NB4 (cell line): ENCODE results near the gene AACS.
"Not testable (repeated sequence)": the region's sequence is repeated elsewhere in the genome, so short reads cannot be mapped to it uniquely, and the experiment has no call there.

ENCODE experiments used
- DNase-seq: peaks from one replicate; pipeline ENCODE4 v3.0.0; 2010; ENCODE audit warnings: low read depth
- H3K4me3 ChIP-seq: one replicate; pipeline ENCODE4 v1.5.1; 2011; ENCODE audit warnings: mild to moderate bottlenecking, low read depth, low read length, moderate library complexity
- CTCF ChIP-seq: IDR thresholded peaks from one replicate; pipeline ENCODE4 v1.5.1; 2012; ENCODE audit warnings: low read depth, low read length
- MAX ChIP-seq: IDR thresholded peaks from 2 replicates; pipeline ENCODE4 v1.6.1; 2011; ENCODE audit warnings: low read depth, low read length
- MYC ChIP-seq: IDR thresholded peaks from 2 replicates; pipeline ENCODE4 v1.6.1; 2011; ENCODE audit warnings: low read depth, low read length
- POLR2A ChIP-seq: IDR thresholded peaks from 2 replicates; pipeline ENCODE4 v1.6.1; 2011; ENCODE audit warnings: mild to moderate bottlenecking; ENCODE audit not compliant: insufficient read length; ENCODE audit errors: extremely low read depth

The AACS gene

GRCh38 chr12:125029761-125030358 lies 35.4 kb upstream of the AACS start:
- DNase-seq, result no peak
- TF ChIP-seq MAX (no peak), CTCF (no peak), POLR2A (no peak), MYC (no peak)
- no peak overlapping the region for H3K4me3 ChIP-seq

- DNase-seq, H3K4me3 ChIP-seq: not testable (repeated sequence)
Observed at GRCh38 chr12:125031471-125031870, 33.8 kb upstream of the AACS start.

GRCh38 chr12:125032466-125033152 lies 32.6 kb upstream of the AACS start:
- DNase-seq, result no peak
- TF ChIP-seq MYC (no peak), MAX (no peak), POLR2A (no peak), CTCF (no peak)
- H3K4me3 ChIP-seq, result no peak overlapping the region

- H3K4me3 ChIP-seq, result no peak overlapping the region
- no peak for DNase-seq
- TF ChIP-seq MYC (no peak), POLR2A (no peak), MAX (no peak)
Observed at GRCh38 chr12:125033288-125033687, 31.9 kb upstream of the AACS start.

- peak; percentile 15 for TF ChIP-seq CTCF
- TF ChIP-seq MYC, result no peak
- no peak for TF ChIP-seq POLR2A
- DNase-seq, result no peak
- H3K4me3 ChIP-seq, result no peak overlapping the region
Observed at GRCh38 chr12:125038976-125039625, 26.1 kb upstream of the AACS start.

GRCh38 chr12:125049093-125049458 lies 16.2 kb upstream of the AACS start:
- no peak overlapping the region for H3K4me3 ChIP-seq
- TF ChIP-seq CTCF, result no peak
- no peak for TF ChIP-seq MYC
- no peak for DNase-seq

GRCh38 chr12:125050446-125050845 lies 14.8 kb upstream of the AACS start:
- DNase-seq, result no peak
- no peak overlapping the region for H3K4me3 ChIP-seq
- no peak for TF ChIP-seq MAX
- TF ChIP-seq MYC, result no peak
- no peak for TF ChIP-seq POLR2A
- TF ChIP-seq CTCF, result no peak
